HG02642 (cell line): ENCODE results near the gene VWF.
"Not testable (repeated sequence)": the region's sequence is repeated elsewhere in the genome, so short reads cannot be mapped to it uniquely, and the experiment has no call there.

Experiments used
- ATAC-seq: cut with Tn5 transposase; IDR thresholded peaks from one replicate; pipeline ENCODE4 v1.9.1; 2021; ENCODE audit warnings: mild to moderate bottlenecking; ENCODE audit not compliant: unreplicated experiment, poor library complexity

The VWF gene

GRCh38 chr12:6146951-6147350 is 22.5 kb upstream of the VWF start:
- ATAC-seq: no peak

DNA sequence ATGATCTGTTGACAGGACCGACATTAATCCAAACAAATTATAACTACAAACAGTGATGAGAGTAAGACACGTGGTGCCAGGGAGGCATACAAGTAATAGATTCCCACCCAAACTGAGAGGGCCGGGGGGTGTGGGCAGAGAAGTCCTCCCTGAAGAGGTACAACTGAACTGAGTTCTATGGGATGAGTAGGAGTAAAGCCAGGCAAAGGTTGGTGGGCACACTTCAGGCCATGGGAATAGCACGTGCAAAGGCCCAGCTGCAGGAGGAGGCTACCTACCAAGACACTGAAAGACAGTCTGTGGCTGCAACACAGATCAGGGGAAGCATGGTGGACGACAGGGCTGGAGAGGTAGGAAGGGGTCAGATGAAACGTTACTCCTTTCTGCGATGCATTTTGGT is 22.0 kb upstream of the VWF start:
- ATAC-seq: no peak

DNA sequence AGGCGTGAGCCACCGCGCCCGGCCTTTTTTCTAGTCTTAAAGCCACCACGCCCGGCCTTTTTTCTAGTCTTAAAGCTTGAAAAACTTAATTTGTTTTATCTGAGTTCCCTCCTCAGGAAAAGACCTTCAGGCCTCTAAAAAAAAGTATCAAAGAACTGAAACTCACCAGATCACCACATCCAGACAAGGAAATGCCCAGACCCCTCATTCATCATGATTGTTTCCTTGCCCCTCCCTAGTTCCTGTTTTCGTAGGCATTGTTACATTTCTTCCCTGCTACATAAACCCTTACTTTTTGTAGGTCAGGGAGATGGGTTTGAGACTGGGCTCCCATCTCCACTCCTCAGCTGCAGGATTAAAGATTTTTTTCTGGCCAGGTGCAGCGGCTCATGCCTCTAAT is 21.1 kb upstream of the VWF start:
- no peak for ATAC-seq

DNA sequence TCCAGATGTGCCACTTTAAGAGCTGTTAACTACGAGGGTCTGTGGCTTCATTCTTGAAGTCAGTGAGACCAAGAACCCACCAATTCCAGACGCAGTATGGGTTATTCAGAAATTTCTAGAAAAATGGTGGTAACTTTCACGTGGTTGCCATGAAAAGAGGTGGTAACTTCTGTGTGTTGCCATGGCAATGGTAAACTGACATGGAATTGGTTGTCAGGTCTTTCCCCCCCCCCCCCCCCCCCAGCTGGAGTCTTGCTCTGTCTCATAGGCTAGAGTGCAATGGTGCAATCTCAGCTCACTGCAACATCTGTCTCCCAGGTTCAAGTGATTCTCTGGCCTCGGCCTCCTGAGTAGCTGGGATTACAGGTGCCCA is 18.8 kb upstream of the VWF start:
- no peak for ATAC-seq

- not testable (repeated sequence) for ATAC-seq
Observed at GRCh38 chr12:6142368-6143302, 18.2 kb upstream of the VWF start.

- ATAC-seq: not testable (repeated sequence)
Observed at GRCh38 chr12:6141731-6142367, 17.4 kb upstream of the VWF start.

DNA sequence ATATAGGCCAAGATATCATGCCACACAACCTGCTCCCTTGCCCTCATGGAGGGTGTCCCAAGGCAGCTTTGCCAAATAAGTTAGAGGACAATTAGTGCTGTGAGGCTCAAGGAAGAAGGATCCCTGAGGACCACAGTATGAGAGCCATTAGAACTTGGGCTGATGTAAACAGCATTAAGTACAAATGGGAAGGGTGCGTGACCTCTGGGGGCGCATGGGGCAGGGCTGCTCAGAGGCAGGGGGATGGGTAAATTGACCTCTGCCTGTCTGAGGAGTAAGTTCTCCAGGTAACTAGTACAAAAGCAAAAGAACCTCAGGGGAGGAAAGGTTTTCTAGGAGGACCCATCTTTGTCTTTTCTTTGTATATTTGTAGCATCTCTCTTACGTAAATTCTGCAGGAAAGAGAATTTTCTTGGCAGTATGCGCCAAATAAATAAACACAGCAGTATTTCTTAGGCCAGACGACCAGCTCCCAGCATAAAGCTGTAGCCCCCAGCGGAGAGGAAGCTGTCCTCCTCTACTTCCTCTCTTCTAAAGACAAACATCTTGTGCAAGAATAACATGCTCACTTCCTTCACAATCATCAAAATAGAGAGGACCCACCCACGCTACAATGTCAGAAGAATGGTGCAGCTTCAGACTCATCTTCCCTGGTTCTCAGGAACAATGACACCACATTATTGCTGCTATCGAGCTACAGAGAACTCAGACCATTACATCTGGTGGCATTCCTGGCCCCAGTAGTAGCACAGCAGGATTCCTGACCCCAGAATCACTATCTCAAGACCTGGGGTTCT is 16.4 kb upstream of the VWF start:
- no peak for ATAC-seq

- no peak for ATAC-seq
Observed at GRCh38 chr12:6135071-6135470, 10.6 kb upstream of the VWF start.

DNA sequence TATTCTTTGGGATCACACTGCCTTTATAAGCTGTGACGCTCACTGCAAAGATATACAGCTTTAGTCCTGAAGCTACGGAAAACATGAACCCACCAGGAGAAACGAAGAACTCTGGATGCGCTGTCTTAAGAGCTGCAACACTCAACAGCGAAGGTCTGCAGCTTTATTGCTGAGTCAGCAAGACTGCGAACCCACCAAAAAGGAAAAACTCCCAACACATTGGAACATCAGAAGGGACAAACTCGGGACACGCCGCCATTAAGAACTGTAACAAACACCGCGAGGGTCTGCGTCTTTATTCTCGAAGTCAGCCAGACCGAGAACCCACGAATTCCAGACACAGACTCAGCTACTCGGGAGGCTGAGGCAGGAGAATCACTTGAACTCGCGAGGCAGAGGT is 9.2 kb upstream of the VWF start:
- no peak for ATAC-seq

DNA sequence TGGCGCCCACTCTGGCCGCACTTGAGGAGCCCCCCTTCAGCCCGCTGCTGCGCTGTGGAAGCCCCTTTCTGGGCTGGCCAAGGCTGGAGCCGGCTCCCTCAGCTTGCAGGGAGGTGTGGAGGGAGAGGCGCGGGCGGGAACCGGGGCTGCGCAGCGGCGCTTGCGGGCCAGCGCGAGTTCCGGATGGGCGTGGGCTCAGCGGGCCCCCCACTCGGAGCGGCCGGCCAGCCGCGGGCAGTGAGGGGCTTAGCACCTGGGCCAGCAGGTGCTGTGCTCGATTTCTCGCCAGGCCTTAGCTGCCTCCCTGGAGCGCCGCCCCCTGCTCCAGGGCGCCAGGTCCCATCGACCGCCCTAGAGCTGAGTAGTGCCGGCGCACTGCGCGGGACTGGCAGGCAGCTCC is 8.0 kb upstream of the VWF start:
- ATAC-seq: no peak

DNA sequence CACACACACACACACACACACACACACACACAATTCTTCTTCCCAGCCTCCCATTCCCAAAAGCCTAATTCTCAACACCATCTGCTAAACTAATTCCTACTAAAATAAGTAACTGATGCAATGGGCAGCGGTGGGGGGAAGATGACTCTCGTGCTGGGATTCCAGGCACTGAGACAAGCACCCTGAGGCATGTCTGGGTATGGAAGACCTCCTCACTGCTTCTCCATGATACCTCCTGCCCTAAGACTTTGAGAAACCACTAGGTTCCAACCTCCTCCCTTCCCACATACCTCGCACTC is 789 bp upstream of the VWF start:
- no peak for ATAC-seq

GRCh38 chr12:6123258-6123657 is 1.2 kb downstream of the VWF start:
- no peak for ATAC-seq

DNA sequence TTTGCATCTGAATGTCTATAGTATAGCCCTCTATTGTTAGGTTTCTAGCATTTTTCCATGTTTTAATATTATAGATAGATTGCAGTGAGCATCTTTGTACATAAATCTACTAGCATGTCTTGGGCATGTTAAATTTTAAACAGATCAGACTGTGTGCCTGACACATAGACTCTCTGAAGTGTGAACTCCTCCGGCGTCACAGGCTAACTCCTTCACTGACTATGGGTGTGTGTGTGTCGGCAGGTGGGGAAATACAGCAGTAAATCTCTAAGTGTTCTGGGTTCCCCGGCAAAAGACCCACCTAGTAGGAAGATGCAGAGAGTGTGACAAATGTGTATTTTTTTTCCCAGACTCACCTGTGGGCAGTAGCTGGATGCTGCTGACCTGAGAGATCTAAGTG is 2.3 kb downstream of the VWF start:
- ATAC-seq: no peak

DNA sequence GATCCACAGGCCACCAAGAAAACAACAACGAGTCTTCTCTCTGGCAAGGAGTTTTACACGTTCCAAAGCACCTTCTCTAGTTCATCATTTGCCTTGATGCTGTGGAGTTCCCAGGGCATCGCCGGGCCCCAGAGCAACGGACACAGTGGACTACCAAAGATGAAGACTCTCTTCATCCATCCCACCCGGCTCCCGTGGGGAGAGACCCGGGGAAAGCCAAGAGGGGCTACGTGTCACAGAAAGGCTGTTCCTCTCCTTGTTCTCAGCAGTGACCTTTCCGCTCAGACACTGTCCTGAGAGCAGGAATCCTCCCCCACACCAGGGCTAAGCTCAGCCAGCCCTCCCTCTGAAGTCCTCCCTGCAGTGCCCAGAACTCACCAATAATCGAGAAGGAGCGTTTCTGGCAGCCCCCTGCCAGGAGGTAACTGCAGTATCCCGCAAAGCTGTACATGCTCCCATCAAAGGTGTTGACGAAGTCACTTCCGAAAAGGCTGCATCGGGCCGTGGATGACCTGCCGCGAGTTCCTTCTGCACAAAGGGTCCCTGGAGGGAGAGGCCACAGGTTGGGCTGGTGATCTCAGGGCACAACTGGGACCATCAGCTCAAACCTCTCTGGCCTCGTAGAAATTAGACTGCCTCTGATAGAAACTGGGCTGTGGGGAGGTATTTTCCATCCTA is 3.5 kb downstream of the VWF start:
- no peak for ATAC-seq

GRCh38 chr12:6118891-6119568 is 5.4 kb downstream of the VWF start:
- ATAC-seq: no peak

- ATAC-seq: no peak
Observed at GRCh38 chr12:6116471-6117021, 7.9 kb downstream of the VWF start.

GRCh38 chr12:6115389-6115788 is 9.1 kb downstream of the VWF start:
- no peak for ATAC-seq

GRCh38 chr12:6114476-6114870 is 10.0 kb downstream of the VWF start:
- no peak for ATAC-seq

DNA sequence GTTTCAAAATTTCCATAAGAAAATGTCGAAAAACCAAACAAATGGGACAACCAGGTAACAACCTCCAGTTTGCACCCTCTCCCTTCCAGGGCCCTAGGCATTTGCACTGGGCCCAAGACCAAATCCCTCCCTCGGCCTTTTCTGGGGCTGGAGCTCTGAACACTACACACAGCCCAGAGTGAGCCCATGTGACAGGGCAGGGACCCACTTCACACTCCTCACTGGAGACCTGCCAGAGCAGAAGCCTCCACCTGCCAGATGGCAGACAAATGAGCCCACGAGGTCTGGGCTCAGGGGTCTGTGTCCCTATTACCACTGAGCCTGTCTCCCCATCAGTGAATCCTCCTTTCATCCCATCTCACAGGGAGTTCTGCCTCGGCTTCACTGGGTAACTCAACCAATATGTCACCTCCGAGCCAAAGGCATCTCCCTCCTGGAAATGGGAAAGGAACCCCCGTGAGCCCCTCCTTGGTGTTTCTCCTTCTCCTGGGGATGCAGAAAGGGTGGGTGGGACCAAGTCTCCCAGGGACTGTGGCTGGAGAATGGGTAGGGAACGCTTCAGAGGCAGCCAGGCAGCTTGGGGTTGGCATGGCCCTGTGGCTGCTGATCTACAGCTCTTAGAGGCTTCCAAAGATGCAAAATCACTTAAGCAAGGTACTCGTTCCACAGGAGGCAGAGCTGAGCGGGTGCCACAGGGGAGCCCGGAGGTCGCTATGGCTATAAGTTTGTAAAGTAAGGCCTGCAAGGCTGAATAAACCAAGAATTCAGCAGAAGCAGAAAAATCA is 10.6 kb downstream of the VWF start:
- ATAC-seq: no peak
